Choroid plexus epithelial cell (primary cell): ENCODE results near the gene AKT1.

Source experiments
- DNase-seq: peaks from one replicate; pipeline ENCODE4 v3.0.0-alpha.2; 2010; ENCODE audit warnings: low read depth
- H3K4me3 ChIP-seq: 2 replicates; pipeline ENCODE4 v1.5.1; 2011; ENCODE audit warnings: low read depth, mild to moderate bottlenecking, control low read depth, low read length, moderate library complexity
- TF ChIP-seq, protein P1 (sequence below): conservative IDR thresholded peaks from 2 replicates; pipeline ENCODE4 v1.5.1; 2011; ENCODE audit warnings: low read depth, mild to moderate bottlenecking, control low read depth, inconsistent platforms, low read length, moderate library complexity

The AKT1 gene

DNA sequence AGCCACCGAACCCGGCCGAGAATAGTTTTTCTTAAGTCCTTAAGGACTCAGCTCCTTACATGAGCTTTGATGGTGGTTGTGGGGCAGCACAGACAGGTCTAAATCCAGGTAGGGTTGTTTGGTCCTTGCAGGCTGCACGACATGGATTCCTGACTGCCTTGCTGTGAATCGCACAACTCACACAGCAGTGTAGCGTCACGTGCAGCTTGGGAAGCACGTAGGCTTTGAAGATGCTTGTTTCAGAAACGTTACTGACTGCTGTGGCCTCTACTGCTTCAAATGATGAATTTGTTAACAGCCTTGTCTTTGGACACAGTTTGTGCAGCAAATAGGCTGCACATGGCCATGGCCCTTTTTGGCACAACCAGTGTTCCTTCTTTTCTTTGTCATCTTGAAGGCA lies 35.2 kb upstream of the AKT1 start:
- TF ChIP-seq, protein P1, sequence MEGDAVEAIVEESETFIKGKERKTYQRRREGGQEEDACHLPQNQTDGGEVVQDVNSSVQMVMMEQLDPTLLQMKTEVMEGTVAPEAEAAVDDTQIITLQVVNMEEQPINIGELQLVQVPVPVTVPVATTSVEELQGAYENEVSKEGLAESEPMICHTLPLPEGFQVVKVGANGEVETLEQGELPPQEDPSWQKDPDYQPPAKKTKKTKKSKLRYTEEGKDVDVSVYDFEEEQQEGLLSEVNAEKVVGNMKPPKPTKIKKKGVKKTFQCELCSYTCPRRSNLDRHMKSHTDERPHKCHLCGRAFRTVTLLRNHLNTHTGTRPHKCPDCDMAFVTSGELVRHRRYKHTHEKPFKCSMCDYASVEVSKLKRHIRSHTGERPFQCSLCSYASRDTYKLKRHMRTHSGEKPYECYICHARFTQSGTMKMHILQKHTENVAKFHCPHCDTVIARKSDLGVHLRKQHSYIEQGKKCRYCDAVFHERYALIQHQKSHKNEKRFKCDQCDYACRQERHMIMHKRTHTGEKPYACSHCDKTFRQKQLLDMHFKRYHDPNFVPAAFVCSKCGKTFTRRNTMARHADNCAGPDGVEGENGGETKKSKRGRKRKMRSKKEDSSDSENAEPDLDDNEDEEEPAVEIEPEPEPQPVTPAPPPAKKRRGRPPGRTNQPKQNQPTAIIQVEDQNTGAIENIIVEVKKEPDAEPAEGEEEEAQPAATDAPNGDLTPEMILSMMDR = no peak

DNA sequence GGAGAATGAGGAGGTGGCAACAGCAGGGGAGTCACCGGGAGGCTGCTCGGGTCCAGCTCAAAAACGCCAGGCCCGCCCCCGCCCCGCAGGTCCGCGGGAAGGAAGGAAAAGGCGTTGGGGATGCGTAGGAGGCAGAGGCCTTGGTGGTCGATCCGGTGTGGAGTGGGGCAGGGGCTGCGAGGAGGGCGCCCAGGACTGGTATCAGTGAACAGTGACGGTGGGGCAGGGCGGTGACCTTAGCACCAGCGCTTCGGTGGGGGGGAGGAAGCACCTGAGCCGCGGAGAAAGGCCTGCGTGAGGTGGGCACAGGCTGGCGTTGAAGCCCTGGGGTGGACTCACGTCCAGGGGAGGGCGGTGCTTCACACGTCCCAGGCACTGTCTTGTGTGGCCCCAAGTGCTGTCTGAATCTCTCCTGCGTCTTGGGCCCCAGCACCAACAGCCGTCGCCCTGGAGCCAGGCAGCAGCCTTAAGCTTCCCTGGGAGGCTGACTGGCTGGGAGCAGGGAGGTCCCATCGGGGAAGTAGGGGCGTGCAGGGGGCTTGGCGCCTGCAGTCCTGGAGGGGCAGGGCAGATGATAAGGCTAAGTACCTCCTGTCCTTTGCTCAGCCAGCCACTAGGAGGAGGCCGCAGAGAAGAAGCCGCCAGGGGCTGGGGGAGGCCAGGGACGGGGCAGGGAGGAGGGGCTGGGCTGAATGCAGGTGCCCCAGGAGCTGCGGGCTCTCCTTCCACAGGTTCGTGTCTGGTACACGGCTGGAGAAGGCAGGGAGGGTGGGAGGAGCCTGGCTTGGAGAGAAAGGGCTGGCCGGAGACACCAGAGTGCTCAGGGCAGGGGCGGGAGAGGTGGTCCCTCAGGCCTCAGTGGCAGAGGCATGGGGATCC lies 31.9 kb upstream of the AKT1 start:
- peak; percentile 50 for DNase-seq
- peak overlapping the region; percentile 49 for H3K4me3 ChIP-seq
- TF ChIP-seq, protein P1 = peak; percentile 71

More for the DNA sequence above, 35.2 kb upstream of the AKT1 start:
- H3K4me3 ChIP-seq = no peak overlapping the region
- DNase-seq = no peak

DNA sequence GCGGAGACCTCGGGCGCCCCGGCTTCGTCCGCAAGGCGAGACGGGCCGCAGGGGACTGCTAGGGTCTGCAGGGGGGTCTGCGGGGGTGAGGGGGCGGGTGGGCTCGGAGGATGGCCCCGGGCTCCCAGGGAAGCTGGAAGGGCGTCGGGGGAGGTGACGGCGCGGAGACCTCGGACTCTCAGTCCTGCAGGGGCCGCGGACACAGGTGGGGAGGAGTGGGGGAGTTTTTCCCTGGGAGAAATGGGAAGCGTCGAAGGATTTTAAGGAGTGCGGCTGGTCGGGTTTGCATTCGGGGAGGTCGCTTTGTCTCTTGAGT lies 31.3 kb upstream of the AKT1 start:
- H3K4me3 ChIP-seq = peak overlapping the region; percentile 49
- TF ChIP-seq, protein P1 = no peak
- DNase-seq = no peak

DNA sequence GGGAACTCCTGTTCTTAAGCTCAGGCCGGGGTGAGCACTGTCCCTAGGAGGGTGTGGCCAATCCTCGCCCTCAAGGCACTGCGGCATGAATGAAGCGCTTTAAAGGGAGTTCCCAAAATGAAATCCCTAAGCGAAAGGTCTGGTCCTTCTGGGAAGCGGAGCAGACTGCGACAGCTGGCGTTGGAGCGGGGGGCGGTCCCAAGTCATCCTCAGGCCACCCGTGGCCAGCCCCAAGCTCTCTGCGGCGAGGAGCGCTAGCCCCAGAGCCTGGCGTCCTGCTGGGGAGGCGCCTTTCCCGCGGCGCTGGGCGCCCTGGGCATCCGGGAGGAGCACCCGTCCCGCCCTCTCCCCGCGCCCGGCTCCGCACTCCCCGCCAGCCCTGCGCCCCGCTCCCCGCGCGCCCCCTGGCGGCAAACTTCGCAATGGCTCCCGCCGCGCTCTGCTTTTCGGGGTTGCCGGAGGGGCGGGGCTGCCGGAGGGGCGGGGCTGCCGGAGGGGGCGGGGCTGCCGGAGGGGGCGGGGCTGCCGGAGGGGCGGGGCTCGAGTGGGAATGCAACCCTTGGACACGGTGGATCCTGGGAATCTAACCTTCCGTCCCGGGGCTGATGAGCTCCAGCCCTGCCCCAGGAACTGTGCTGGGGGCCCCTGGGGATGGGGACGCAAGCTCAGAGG lies 30.8 kb upstream of the AKT1 start:
- TF ChIP-seq, protein P1 = peak; percentile 58
- DNase-seq = peak; percentile 77
- peak overlapping the region; percentile 60 for H3K4me3 ChIP-seq

DNA sequence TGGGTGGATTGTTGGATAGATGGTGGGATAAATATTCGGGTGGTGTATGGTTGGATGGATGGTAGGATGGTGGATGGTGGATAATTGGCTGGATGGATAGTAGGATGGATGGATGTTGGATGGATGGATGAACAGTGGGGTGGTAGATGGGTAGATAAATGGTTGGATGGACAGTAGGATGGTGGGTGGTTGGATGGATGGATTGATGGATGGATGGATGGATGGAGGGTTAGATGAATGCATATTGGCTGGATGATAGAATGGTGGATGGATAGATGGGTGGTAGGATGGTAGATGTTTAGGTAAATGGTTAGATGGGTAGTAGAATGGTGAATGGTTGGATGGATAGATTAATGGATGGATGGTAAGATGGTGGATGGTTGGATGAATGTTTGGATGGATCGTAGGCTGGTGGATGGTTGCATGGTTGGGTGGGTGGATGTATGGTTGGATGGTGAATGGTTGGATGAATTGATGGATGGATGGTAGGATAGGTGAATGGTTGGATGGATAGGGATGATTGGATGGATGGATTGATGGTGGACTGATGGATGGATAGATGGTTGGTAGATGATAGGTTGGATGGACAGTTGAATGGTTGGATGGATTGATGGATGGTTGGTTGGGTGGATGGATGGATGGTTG lies 28.9 kb upstream of the AKT1 start:
- DNase-seq = no peak
- TF ChIP-seq, protein P1 = no peak
- no peak overlapping the region for H3K4me3 ChIP-seq

DNA sequence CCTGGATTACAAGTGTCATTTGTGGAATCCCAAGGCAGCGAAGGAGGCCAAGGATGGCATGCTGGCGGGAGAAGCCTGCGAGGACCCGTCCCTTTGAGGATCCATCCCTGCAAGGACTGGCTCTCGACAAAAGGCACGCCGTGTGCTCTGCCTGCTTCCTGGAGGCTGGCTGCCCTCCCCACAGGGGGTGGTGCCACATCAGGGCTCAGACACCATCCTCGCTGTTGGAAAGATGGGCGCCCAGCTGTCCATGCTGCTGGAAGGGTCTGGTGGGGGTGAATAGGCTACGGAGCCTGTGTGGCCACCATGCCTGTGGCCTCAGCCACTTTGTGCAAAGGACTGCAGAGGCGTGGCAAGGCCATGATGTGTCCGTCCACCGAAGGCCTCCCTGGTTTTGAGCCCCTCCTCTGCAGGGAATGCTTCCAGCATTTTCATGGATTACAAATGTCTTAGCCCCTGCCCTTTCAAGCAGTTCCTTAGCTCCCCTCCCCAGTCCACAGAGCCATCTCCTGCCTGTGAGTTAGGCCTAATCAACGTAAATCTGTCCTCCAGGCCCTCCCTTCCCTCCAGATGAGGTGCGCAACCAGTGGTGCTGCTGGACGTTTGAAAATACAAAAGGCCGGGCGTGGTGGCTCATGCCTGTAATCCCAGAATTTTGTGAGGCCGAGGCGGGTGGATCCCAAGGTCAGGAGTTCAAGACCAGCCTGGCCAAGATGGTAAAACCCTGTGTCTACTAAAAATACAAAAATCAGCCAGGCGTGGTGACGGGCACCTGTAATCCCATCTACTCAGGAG lies 27.5 kb upstream of the AKT1 start:
- DNase-seq = no peak
- no peak overlapping the region for H3K4me3 ChIP-seq
- TF ChIP-seq, protein P1 = no peak
